Nephron (organoid): Measurements from ENCODE around the gene SLC15A3.
A peak's percentile ranks its signal among the peaks of the same experiment; 100 is the strongest.

Experiments used
- H3K27ac Mint-ChIP-seq, 3 experiments: 2 replicates each; pipeline ENCODE4 v1.8.0; 2020; ENCODE audit warnings: mixed read lengths in 3 of 3, mild to moderate bottlenecking in 2 of 3, moderate library complexity in 1 of 3
- H3K27me3 Mint-ChIP-seq: 2 replicates; pipeline ENCODE4 v1.8.0; 2021; ENCODE audit warnings: low read depth, mild to moderate bottlenecking, moderate library complexity, mixed read lengths
- H3K36me3 Mint-ChIP-seq: 2 replicates; pipeline ENCODE4 v1.8.0; 2020; ENCODE audit warnings: low read depth, mixed read lengths
- H3K4me1 Mint-ChIP-seq: 2 replicates; pipeline ENCODE4 v1.8.0; 2020; ENCODE audit warnings: mixed read lengths
- H3K4me3 Mint-ChIP-seq, 3 experiments: 2 replicates each; pipeline ENCODE4 v1.8.0; 2020; ENCODE audit warnings: mild to moderate bottlenecking in 3 of 3, mixed read lengths in 3 of 3, moderate library complexity in 2 of 3
- H3K9me3 Mint-ChIP-seq: 2 replicates; pipeline ENCODE4 v1.8.0; 2020; ENCODE audit warnings: mixed read lengths
- TF ChIP-seq, protein P1 (sequence below), 3 experiments: fragments of 200-600 bp; sonication (generic); IDR thresholded peaks; one replicate each; pipeline ENCODE4 v1.5.0; 2021; ENCODE audit warnings: antibody characterized with exemption in 3 of 3; ENCODE audit not compliant: unreplicated experiment in 3 of 3

The SLC15A3 gene

GRCh38 chr11:60895687-60896086 is 56.3 kb downstream of the SLC15A3 start:
- Mint-ChIP-seq H3K4me1 (no peaks in the 10 kb centered on the region), H3K36me3 (peaks cover 81% of the 10 kb centered on the region), H3K27me3 (no peaks in the 10 kb centered on the region), H3K9me3 (no peaks in the 10 kb centered on the region), H3K4me3 (no peak overlapping the region), H3K27ac (no peak overlapping the region)
- TF ChIP-seq, protein P1, sequence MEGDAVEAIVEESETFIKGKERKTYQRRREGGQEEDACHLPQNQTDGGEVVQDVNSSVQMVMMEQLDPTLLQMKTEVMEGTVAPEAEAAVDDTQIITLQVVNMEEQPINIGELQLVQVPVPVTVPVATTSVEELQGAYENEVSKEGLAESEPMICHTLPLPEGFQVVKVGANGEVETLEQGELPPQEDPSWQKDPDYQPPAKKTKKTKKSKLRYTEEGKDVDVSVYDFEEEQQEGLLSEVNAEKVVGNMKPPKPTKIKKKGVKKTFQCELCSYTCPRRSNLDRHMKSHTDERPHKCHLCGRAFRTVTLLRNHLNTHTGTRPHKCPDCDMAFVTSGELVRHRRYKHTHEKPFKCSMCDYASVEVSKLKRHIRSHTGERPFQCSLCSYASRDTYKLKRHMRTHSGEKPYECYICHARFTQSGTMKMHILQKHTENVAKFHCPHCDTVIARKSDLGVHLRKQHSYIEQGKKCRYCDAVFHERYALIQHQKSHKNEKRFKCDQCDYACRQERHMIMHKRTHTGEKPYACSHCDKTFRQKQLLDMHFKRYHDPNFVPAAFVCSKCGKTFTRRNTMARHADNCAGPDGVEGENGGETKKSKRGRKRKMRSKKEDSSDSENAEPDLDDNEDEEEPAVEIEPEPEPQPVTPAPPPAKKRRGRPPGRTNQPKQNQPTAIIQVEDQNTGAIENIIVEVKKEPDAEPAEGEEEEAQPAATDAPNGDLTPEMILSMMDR (IDR thresholded peaks at IDR 0.05; ENCODE audit: unreplicated experiment in 3 of 3): no peak

GRCh38 chr11:60891103-60891741 is 60.8 kb downstream of the SLC15A3 start:
- H3K36me3 Mint-ChIP-seq: peaks cover 56% of the 10 kb centered on the region
- H3K9me3 Mint-ChIP-seq: peaks cover 2% of the 10 kb centered on the region
- no peak overlapping the region for H3K4me3 Mint-ChIP-seq
- no peaks in the 10 kb centered on the region for H3K27me3 Mint-ChIP-seq
- H3K27ac Mint-ChIP-seq: no peak overlapping the region
- TF ChIP-seq, protein P1 (IDR thresholded peaks at IDR 0.05; ENCODE audit: unreplicated experiment in 3 of 3): no peak
- no peaks in the 10 kb centered on the region for H3K4me1 Mint-ChIP-seq

DNA sequence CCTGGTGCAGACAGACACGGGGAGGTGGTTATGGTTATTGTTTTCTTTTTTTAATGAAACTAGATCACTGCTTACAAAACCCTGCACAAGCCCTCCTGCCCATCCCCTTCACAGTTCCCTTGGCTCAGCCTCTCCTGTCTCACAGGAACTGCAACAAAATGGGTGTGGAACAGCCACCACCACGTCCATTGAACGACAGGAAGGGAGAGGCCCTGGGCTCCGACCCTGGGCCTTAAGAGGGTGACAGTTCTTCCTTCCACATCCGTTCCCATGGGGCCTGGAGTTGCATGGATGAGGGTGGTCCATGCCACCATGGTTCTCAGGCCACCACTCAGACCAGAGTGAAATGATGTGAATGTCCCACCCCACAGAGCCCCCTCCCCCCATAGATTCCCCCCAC is 61.3 kb downstream of the SLC15A3 start:
- Mint-ChIP-seq H3K4me3 (no peak overlapping the region), H3K27ac (no peak overlapping the region), H3K27me3 (no peaks in the 10 kb centered on the region), H3K9me3 (peaks cover 2% of the 10 kb centered on the region), H3K36me3 (peaks cover 53% of the 10 kb centered on the region), H3K4me1 (no peaks in the 10 kb centered on the region)
- TF ChIP-seq, protein P1 (IDR thresholded peaks at IDR 0.05; ENCODE audit: unreplicated experiment in 3 of 3): no peak

- H3K4me1 Mint-ChIP-seq: no peaks in the 10 kb centered on the region
- no peaks in the 10 kb centered on the region for H3K27me3 Mint-ChIP-seq
- peaks cover 53% of the 10 kb centered on the region for H3K36me3 Mint-ChIP-seq
- no peak overlapping the region for H3K27ac Mint-ChIP-seq
- no peak overlapping the region for H3K4me3 Mint-ChIP-seq
- TF ChIP-seq, protein P1 (IDR thresholded peaks at IDR 0.05; ENCODE audit: unreplicated experiment in 3 of 3): no peak
- H3K9me3 Mint-ChIP-seq: peaks cover 2% of the 10 kb centered on the region
Measured at GRCh38 chr11:60889869-60890311, 62.1 kb downstream of the SLC15A3 start.

DNA sequence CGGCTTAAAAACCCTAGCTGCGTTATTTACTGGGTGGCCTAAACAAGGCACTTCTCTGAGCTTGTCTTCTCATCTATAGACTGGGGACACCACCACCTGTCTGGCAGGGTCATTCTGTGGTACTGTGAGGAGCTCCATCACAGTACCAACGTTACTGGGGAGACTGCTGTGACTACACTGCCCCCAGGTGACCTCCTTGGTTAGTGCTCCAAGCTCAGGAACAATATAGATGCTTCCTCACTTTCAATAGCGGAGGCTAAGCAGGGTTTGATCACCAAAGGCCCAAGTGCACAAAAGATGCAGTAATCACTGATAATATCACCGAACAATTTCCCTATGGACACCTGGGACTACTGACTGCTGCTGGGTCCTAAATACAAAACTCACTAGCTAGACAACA is 64.4 kb downstream of the SLC15A3 start:
- H3K4me1 Mint-ChIP-seq: no peaks in the 10 kb centered on the region
- H3K27me3 Mint-ChIP-seq: no peaks in the 10 kb centered on the region
- H3K4me3 Mint-ChIP-seq: no peak overlapping the region
- H3K36me3 Mint-ChIP-seq: peaks cover 56% of the 10 kb centered on the region
- H3K9me3 Mint-ChIP-seq: peaks cover 4% of the 10 kb centered on the region
- TF ChIP-seq, protein P1 (IDR thresholded peaks at IDR 0.05; ENCODE audit: unreplicated experiment in 3 of 3): peak; percentile 25 to 40 (median 38)
- H3K27ac Mint-ChIP-seq: no peak overlapping the region
